SK-N-MC (cell line): ENCODE data around the gene NYAP1.

ENCODE experiments used
- DNase-seq: peaks from one replicate; pipeline ENCODE4 v3.0.0-alpha.2; 2011; ENCODE audit warnings: low read depth, low spot score
- H3K27ac ChIP-seq: fragments of 200-600 bp; sonication (generic); 2 replicates; pipeline ENCODE4 v1.5.1; 2016; ENCODE audit warnings: mixed run types
- H3K36me3 ChIP-seq: fragments of 200-600 bp; sonication (generic); 2 replicates; pipeline ENCODE4 v1.6.1; 2017; ENCODE audit warnings: antibody characterized with exemption, low read length, mixed read lengths; ENCODE audit not compliant: insufficient read depth
- H3K4me3 ChIP-seq: fragments of 200-600 bp; sonication (generic); 2 replicates; pipeline ENCODE4 v1.5.1; 2016
- H3K9ac ChIP-seq: fragments of 200-600 bp; sonication (generic); 2 replicates; pipeline ENCODE4 v1.8.0; 2017; ENCODE audit warnings: mixed run types, mixed read lengths; ENCODE audit not compliant: insufficient read length
- H3K9me3 ChIP-seq: fragments of 200-600 bp; sonication (generic); 2 replicates; pipeline ENCODE4 v1.6.1; 2017; ENCODE audit warnings: low read depth, mild to moderate bottlenecking, antibody characterized with exemption, low read length, moderate library complexity, mixed read lengths
- EZH2 ChIP-seq: fragments of 200-600 bp; sonication (generic); IDR thresholded peaks from one replicate; pipeline ENCODE4 v1.6.1; 2017; ENCODE audit warnings: antibody characterized with exemption
- FOXP2 ChIP-seq: optimal IDR thresholded peaks from 2 replicates; pipeline ENCODE3; 2011; ENCODE audit warnings: mild to moderate bottlenecking, moderate library complexity; ENCODE audit not compliant: insufficient read depth; ENCODE audit errors: extremely low read length, control extremely low read depth
- POLR2AphosphoS5 ChIP-seq: IDR thresholded peaks from 2 replicates; pipeline ENCODE4 v1.6.1; 2012; ENCODE audit warnings: mild to moderate bottlenecking, low read depth, low read length, borderline replicate concordance

Gene NYAP1

DNA sequence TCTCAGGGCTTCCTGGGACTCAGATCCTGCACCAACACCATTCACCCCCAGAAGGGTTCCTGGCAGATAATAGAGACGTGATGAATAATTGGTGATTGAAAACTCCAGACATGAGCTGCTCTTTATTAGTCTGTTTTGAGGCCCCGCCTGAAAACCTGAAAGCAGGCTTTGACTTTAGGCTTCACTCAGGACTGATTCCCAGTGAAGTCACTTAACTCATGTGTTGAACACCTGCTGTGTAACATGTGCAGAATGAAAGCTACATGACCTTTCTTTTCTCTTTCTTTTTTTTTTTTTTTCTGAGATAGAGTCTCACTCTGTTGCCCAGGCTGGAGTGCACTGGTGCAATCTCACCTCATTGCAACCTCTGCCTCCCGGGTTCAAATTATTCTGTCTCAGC is 28.5 kb upstream of the NYAP1 start:
- TF ChIP-seq POLR2AphosphoS5 = no peak
- no peak for TF ChIP-seq EZH2
- no peak for TF ChIP-seq FOXP2
- Histone ChIP-seq H3K9me3 (no peaks in the 10 kb centered on the region), H3K36me3 (no peaks in the 10 kb centered on the region), H3K4me3 (no peak overlapping the region), H3K9ac (no peak overlapping the region), H3K27ac (no peak overlapping the region)
- no peak for DNase-seq

- TF ChIP-seq EZH2 = no peak
- no peak for TF ChIP-seq POLR2AphosphoS5
- Histone ChIP-seq H3K36me3 (no peaks in the 10 kb centered on the region), H3K9ac (no peak overlapping the region), H3K9me3 (no peaks in the 10 kb centered on the region), H3K4me3 (no peak overlapping the region), H3K27ac (no peak overlapping the region)
- DNase-seq = no peak
Observed at GRCh38 chr7:100456562-100456961, 27.2 kb upstream of the NYAP1 start.

DNA sequence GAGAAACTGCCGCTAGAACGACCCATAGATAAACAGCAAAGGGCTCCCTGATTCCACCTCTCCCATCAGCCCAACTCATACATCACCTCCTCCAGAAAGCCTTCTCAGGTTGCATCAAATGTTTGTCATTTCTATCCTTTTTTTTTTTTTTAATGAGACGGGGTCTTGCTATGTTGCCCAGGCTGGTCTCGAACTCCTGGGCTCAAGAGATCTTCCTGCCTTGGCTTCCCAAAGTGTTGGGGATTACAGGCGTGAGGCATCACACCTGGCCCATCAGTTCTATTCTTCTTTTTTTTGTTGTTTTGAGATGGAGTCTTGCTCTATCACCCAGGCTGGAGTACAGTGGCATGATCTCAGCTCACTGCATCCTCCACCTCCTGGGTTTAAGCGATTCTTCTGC is 26.7 kb upstream of the NYAP1 start:
- H3K27ac ChIP-seq = no peak overlapping the region

GRCh38 chr7:100464210-100464660 is 19.5 kb upstream of the NYAP1 start, which contains the start of gene SPACDR:
SPACDR (minus strand) TSS chr7:100464260; CDS start chr7:100464025, 235 bp downstream.
- Histone ChIP-seq H3K27ac (no peak within 1 kb of the TSS), H3K9ac (no peak within 1 kb of the TSS), H3K4me3 (no peak within 1 kb of the TSS), H3K36me3 (no peaks in the 10 kb centered on the region; the same call in 1 of the 2 replicates), H3K9me3 (no peaks in the 10 kb centered on the region)
- no peak for TF ChIP-seq POLR2AphosphoS5
- TF ChIP-seq EZH2 = no peak
- no peak for TF ChIP-seq FOXP2
- no peak for DNase-seq

More for the DNA sequence above, 26.7 kb upstream of the NYAP1 start:
- Histone ChIP-seq H3K9ac (no peak overlapping the region), H3K36me3 (no peaks in the 10 kb centered on the region), H3K4me3 (no peak overlapping the region), H3K9me3 (no peaks in the 10 kb centered on the region)
- TF ChIP-seq EZH2 (no peak), POLR2AphosphoS5 (no peak), FOXP2 (no peak)
- no peak for DNase-seq

DNA sequence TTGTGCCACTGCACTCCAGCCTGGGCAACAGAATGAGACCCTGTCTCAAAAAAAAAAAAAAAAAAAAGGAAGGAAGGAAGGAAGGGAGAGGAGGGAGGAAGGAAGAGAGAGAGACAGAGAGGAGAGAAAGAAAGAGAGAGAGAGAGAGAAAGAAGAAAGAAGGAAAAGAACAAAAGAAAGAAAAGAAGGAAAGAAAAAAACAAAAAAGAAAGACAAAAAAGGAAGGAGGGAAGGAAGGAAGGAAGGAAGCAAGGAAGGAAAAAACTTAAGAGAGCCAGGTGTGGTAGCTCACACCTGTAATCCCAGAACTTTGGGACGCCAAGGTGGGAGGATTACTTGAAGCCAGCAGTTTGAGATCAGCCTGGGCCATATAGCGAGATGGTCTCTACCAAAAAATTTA is 18.9 kb upstream of the NYAP1 start:
- H3K9me3 ChIP-seq = no peaks in the 10 kb centered on the region
- DNase-seq = no peak
- H3K9ac ChIP-seq = no peak overlapping the region
- no peaks in the 10 kb centered on the region; the same call in 1 of the 2 replicates for H3K36me3 ChIP-seq
- no peak overlapping the region for H3K4me3 ChIP-seq
- TF ChIP-seq EZH2 (no peak), POLR2AphosphoS5 (no peak), FOXP2 (no peak)
- no peak overlapping the region for H3K27ac ChIP-seq

- Histone ChIP-seq H3K36me3 (no peaks in the 10 kb centered on the region; the same call in 1 of the 2 replicates), H3K4me3 (no peak overlapping the region), H3K9me3 (no peaks in the 10 kb centered on the region), H3K27ac (no peak overlapping the region), H3K9ac (no peak overlapping the region)
- DNase-seq = no peak
- TF ChIP-seq EZH2 = no peak
- TF ChIP-seq FOXP2 = no peak
- no peak for TF ChIP-seq POLR2AphosphoS5
Observed at GRCh38 chr7:100465299-100465698, 18.4 kb upstream of the NYAP1 start.

- no peak overlapping the region for H3K9ac ChIP-seq
- DNase-seq = no peak
Observed at GRCh38 chr7:100465702-100466311, 17.9 kb upstream of the NYAP1 start.

DNA sequence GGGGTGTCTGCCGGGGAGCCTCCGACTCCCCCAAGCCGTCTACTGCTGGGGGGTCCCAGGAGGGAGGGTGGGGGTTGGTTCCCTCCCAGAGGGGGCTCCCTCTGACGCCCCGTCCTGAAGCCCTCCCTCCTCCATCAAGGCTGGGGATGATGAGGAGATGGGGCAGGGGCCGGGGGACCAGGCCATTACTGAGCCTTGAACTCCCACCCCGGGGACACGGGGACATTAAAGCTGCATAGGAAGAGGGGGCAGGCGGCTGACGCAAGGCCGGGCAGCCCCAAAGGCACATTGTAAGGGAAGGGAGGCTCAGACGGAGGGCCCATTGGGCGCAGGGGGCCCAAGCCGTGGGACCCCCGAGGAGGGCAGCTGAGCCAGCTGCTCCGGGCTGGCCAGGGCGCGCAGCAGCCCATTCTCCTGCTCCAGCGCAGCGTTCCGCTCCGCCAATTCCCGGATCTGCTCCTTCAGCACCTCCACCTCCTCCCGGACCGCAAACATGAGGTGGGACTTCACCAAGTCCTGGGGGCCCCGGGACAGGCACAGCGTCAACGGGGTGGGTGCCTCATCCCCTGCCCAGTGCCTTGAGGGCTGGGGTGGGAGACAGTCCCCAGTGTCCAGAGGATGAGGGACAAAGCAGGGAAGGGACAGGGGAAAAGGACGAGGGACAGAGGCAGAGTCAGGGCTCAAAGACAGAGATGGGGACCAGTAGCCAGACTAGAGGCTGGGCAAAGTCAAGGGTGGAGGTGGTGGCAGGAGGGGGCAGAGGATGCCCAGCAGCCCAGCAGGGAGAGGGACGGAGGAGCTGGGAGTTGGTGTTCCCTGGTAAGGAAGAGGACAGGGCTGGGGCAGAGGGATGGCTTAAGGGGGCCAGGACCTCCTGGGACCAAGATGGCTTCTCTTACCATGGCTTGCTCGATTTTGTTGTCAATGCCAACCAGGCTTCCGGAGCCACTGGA is 16.8 kb upstream of the NYAP1 start:
- TF ChIP-seq POLR2AphosphoS5 = peak; percentile 18; the same call in 1 of the 2 replicates
- no peak for TF ChIP-seq FOXP2
- TF ChIP-seq EZH2 = no peak

More at GRCh38 chr7:100465702-100466311, 17.9 kb upstream of the NYAP1 start:
- H3K4me3 ChIP-seq = no peak overlapping the region
- TF ChIP-seq POLR2AphosphoS5 (no peak), FOXP2 (no peak), EZH2 (no peak)
- no peaks in the 10 kb centered on the region; the same call in 1 of the 2 replicates for H3K36me3 ChIP-seq
- no peak overlapping the region for H3K27ac ChIP-seq
- H3K9me3 ChIP-seq = no peaks in the 10 kb centered on the region

More for the DNA sequence above, 16.8 kb upstream of the NYAP1 start:
- DNase-seq = no peak
- Histone ChIP-seq H3K27ac (no peak overlapping the region), H3K9ac (no peak overlapping the region), H3K9me3 (no peaks in the 10 kb centered on the region), H3K36me3 (no peaks in the 10 kb centered on the region; the same call in 1 of the 2 replicates), H3K4me3 (no peak overlapping the region)
